H1 (cell line): ENCODE measurements around the gene GNAQ. TPM values are rescaled to one million over a fixed set of nuclear protein-coding genes. Genes with fewer than 3 reads are reported as not detected.

Experiments used
- CTCF ChIA-PET: fragments of 300-600 bp; sonication (Branson Sonifier 250); formaldehyde crosslinking; loops from one replicate; lab custom pipeline; 2021; ENCODE audit not compliant: partially characterized antibody; lab: Charles Lee
- POLR2A ChIA-PET: fragments of 300-600 bp; sonication (Branson Sonifier 250); formaldehyde crosslinking; loops from one replicate; lab custom pipeline; 2021; ENCODE audit warnings: inconsistent platforms; ENCODE audit not compliant: partially characterized antibody; lab: Charles Lee
- DNase-seq, 2 experiments: peaks; one replicate each; pipeline versions ENCODE4 v3.0.0 to v3.0.0-alpha.2; 2010 to 2022; ENCODE audit warnings: low spot score in 2 of 2, low read depth in 1 of 2, mixed read lengths in 1 of 2
- FAIRE-seq: peaks from 2 replicates; lab custom pipeline; 2011; peaks lifted over from hg19 to GRCh38; lab: Jason Lieb, UNC
- H2AFZ ChIP-seq: 2 replicates; pipeline ENCODE4 v1.8.1; 2012; ENCODE audit warnings: low read length, inconsistent platforms
- H2AK5ac ChIP-seq: 2 replicates; pipeline ENCODE4 v1.6.1; 2013; ENCODE audit warnings: low read depth, low read length
- H2BK120ac ChIP-seq: replicated peaks from 2 replicates; pipeline ENCODE3; 2013; ENCODE audit warnings: low read depth, low read length, inconsistent platforms
- H2BK12ac ChIP-seq: 2 replicates; pipeline ENCODE4 v1.6.1; 2013; ENCODE audit warnings: low read depth, low read length
- H2BK15ac ChIP-seq: 2 replicates; pipeline ENCODE4 v1.6.1; 2013; ENCODE audit warnings: low read length
- H2BK20ac ChIP-seq: 2 replicates; pipeline ENCODE4 v1.6.1; 2013; ENCODE audit warnings: low read length
- H2BK5ac ChIP-seq: 2 replicates; pipeline ENCODE4 v1.6.1; 2013; ENCODE audit warnings: low read depth, low read length
- H3K14ac ChIP-seq: 2 replicates; pipeline ENCODE4 v1.6.1; 2013; ENCODE audit warnings: inconsistent platforms; ENCODE audit not compliant: insufficient read length
- H3K18ac ChIP-seq: 2 replicates; pipeline ENCODE4 v1.6.1; 2013; ENCODE audit warnings: low read length; ENCODE audit errors: extremely low read depth
- H3K23ac ChIP-seq: 2 replicates; pipeline ENCODE4 v1.6.1; 2013; ENCODE audit warnings: inconsistent platforms; ENCODE audit not compliant: insufficient read length
- H3K23me2 ChIP-seq: 2 replicates; pipeline ENCODE4 v1.6.1; 2013; ENCODE audit warnings: low read depth, low read length
- H3K27ac ChIP-seq: 2 replicates; pipeline ENCODE4 v1.6.1; 2011; ENCODE audit warnings: low read depth, low read length, inconsistent platforms
- H3K27me3 ChIP-seq, 4 experiments: replicated peaks in 1 of 4; 1 replicate in 1 of 4; 2 replicates in 3 of 4; pipeline versions ENCODE4 v1.6.1 to v1.8.1; 2011 to 2013; ENCODE audit warnings: low read length in 3 of 4, mild to moderate bottlenecking in 3 of 4, inconsistent platforms in 2 of 4, mixed read lengths in 2 of 4, moderate library complexity in 1 of 4; ENCODE audit not compliant: control insufficient read depth in 3 of 4, insufficient read depth in 3 of 4; ENCODE audit errors: extremely low read depth in 1 of 4
- H3K36me3 ChIP-seq, 4 experiments: 2 replicates each; pipeline versions ENCODE4 v1.6.1 to v1.8.1; 2011 to 2013; ENCODE audit warnings: mild to moderate bottlenecking in 4 of 4, low read length in 3 of 4, moderate library complexity in 2 of 4, control low read depth in 1 of 4, inconsistent platforms in 1 of 4; ENCODE audit not compliant: insufficient read depth in 4 of 4, control insufficient read depth in 2 of 4
- H3K4ac ChIP-seq: replicated peaks from 2 replicates; pipeline ENCODE3; 2013; ENCODE audit warnings: low read length, low read depth, mixed read lengths, inconsistent platforms; ENCODE audit not compliant: insufficient read length
- H3K4me1 ChIP-seq, 4 experiments: replicated peaks in 1 of 4; 1 replicate in 1 of 4; 2 replicates in 3 of 4; pipeline versions ENCODE4 v1.6.1 to v1.8.1; 2011 to 2013; ENCODE audit warnings: low read length in 3 of 4, inconsistent platforms in 2 of 4, mixed read lengths in 1 of 4; ENCODE audit not compliant: insufficient read depth in 4 of 4, control insufficient read depth in 3 of 4
- H3K4me2 ChIP-seq, 2 experiments: 2 replicates each; pipeline versions ENCODE4 v1.6.1 to v1.8.1; 2011 to 2013; ENCODE audit warnings: low read depth in 2 of 2, low read length in 2 of 2, control low read depth in 1 of 2, inconsistent platforms in 1 of 2, mild to moderate bottlenecking in 1 of 2; ENCODE audit not compliant: insufficient read depth in 1 of 2
- H3K4me3 ChIP-seq, 4 experiments: fragments of 200-600, 300-600 bp in 1 of 4; sonication (generic), shearing (Covaris generic), sonication (Bioruptor Twin) in 1 of 4; 2 replicates each; pipeline versions ENCODE4 v1.5.1 to v1.8.1; 2011 to 2016; ENCODE audit warnings: low read length in 4 of 4, low read depth in 3 of 4, control low read depth in 2 of 4, inconsistent platforms in 2 of 4, mild to moderate bottlenecking in 2 of 4, mixed read lengths in 1 of 4, moderate library complexity in 1 of 4; ENCODE audit not compliant: insufficient read depth in 2 of 4; ENCODE audit errors: extremely low read depth in 1 of 4
- H3K56ac ChIP-seq: replicated peaks from 2 replicates; pipeline ENCODE3; 2013; ENCODE audit warnings: low read depth, mild to moderate bottlenecking, mixed read lengths, low read length, inconsistent platforms; ENCODE audit not compliant: insufficient read length
- H3K79me1 ChIP-seq: 2 replicates; pipeline ENCODE4 v1.6.1; 2013; ENCODE audit warnings: low read depth, low read length, control low read depth
- H3K79me2 ChIP-seq, 2 experiments: 2 replicates each; pipeline versions ENCODE4 v1.6.1 to v1.8.1; 2012 to 2013; ENCODE audit warnings: low read length in 2 of 2, mild to moderate bottlenecking in 2 of 2, inconsistent platforms in 1 of 2; ENCODE audit not compliant: insufficient read depth in 2 of 2, control insufficient read depth in 1 of 2
- H3K9ac ChIP-seq, 4 experiments: replicated peaks in 1 of 4; 1 replicate in 1 of 4; 2 replicates in 3 of 4; pipeline versions ENCODE4 v1.6.1 to v1.8.1; 2011 to 2013; ENCODE audit warnings: low read depth in 3 of 4, low read length in 3 of 4, control low read depth in 2 of 4, mild to moderate bottlenecking in 2 of 4, moderate library complexity in 2 of 4, inconsistent platforms in 1 of 4; ENCODE audit errors: extremely low read depth in 1 of 4
- H3K9me3 ChIP-seq, 2 experiments: 2 replicates each; pipeline versions ENCODE4 v1.6.1 to v1.8.1; 2012 to 2013; ENCODE audit warnings: mild to moderate bottlenecking in 2 of 2, moderate library complexity in 2 of 2, control low read depth in 1 of 2, inconsistent platforms in 1 of 2, low read depth in 1 of 2, low read length in 1 of 2, mixed read lengths in 1 of 2; ENCODE audit not compliant: insufficient read depth in 2 of 2
- H4K20me1 ChIP-seq, 2 experiments: replicated peaks in 1 of 2; 2 replicates each; pipeline versions ENCODE3 to v1.8.1; 2011 to 2013; ENCODE audit warnings: inconsistent platforms in 2 of 2, low read length in 2 of 2, mild to moderate bottlenecking in 1 of 2; ENCODE audit not compliant: insufficient read depth in 2 of 2, control insufficient read depth in 1 of 2
- H4K5ac ChIP-seq: 2 replicates; pipeline ENCODE4 v1.6.1; 2013; ENCODE audit warnings: low read length, low read depth, mixed read lengths, inconsistent platforms; ENCODE audit not compliant: insufficient read length
- H4K8ac ChIP-seq: 2 replicates; pipeline ENCODE4 v1.8.0; 2013; ENCODE audit warnings: mild to moderate bottlenecking, moderate library complexity, low read length, inconsistent platforms; ENCODE audit not compliant: insufficient read depth; ENCODE audit errors: extremely low read depth
- H4K91ac ChIP-seq: replicated peaks from 2 replicates; pipeline ENCODE3; 2013; ENCODE audit warnings: low read length, mixed read lengths, inconsistent platforms; ENCODE audit not compliant: insufficient read length
- BACH1 ChIP-seq: IDR thresholded peaks from 2 replicates; pipeline ENCODE4 v1.6.1; 2012; ENCODE audit warnings: low read length, improper control_type of control experiment
- CHD2 ChIP-seq: IDR thresholded peaks from 2 replicates; pipeline ENCODE4 v1.6.1; 2012; ENCODE audit warnings: low read length, improper control_type of control experiment
- RNF2 ChIP-seq: fragments of 200-900, 300-1000 bp; sonication (generic); IDR thresholded peaks from 2 replicates; pipeline ENCODE4 v1.7.1; 2016; ENCODE audit warnings: borderline replicate concordance, low read depth, mild to moderate bottlenecking, antibody characterized with exemption, low read length; ENCODE audit not compliant: poor library complexity, severe bottlenecking; ENCODE audit errors: missing control alignments
- SRF ChIP-seq: IDR thresholded peaks from 2 replicates; pipeline ENCODE4 v1.6.1; 2011; ENCODE audit warnings: mild to moderate bottlenecking, low read depth, low read length, moderate library complexity
- WGBS, 2 experiments: shearing (Covaris generic) in 1 of 2; methylation state at CpG; one replicate each; pipeline versions ENCODE4 v1.1.6 to v1.1.7; 2013 to 2015; ENCODE audit warnings: low lambda C conversion rate in 2 of 2, mixed read lengths in 2 of 2, inconsistent platforms in 1 of 2, low coverage in 1 of 2, missing lambda C conversion rate in 1 of 2; ENCODE audit not compliant: insufficient replicate concordance in 2 of 2, insufficient coverage in 1 of 2, insufficient read length in 1 of 2; ENCODE audit errors: extremely low coverage in 1 of 2, missing lambda C conversion rate in 1 of 2; 5-methylcytosine and 5-hydroxymethylcytosine counted together
- polyA plus RNA-seq, 7 experiments: library from polyadenylated mRNA; depleted of rRNA in 3 of 7; stranded (reverse) in 5 of 7; unstranded in 2 of 7; fragments of >200 nt in 5 of 7; fragments of 200-250 nt in 2 of 7; gene quantifications; 1 replicate in 5 of 7; 2 replicates in 1 of 7; 4 replicates in 1 of 7; pipeline versions ENCODE4 v1.2.1 to v1.2.3, GENCODE V29; 2011 to 2013; ENCODE audit warnings: missing spikeins in 2 of 7, mixed read lengths in 2 of 7
- total RNA-seq: library from RNA; stranded (reverse); fragmentation: NEBNext Ultra II Directional; extraction: Animal tissue kit (Norgen Biotek cat#: 25700); gene quantifications from 2 replicates; pipeline ENCODE4 v1.2.1, GENCODE V29; 2021

Gene GNAQ
- total and polyA plus RNA-seq, 2 of the 8 experiments (the other 6 are each of a cell fraction or from before 2014, with no cell fraction given), result 22.8 to 63.8 TPM

GRCh38 chr9:77988630-77989029, 43.0 kb downstream of the GNAQ start:
- Histone ChIP-seq H3K36me3 (no peaks in the 10 kb centered on the region; a peak in 1 of 8 replicates), H3K79me2 (peaks cover 0 to 47% of the 10 kb centered on the region in 2 experiments; a peak in 2 of 4 replicates), H3K4me3 (no peak overlapping the region), H3K23ac (no peak overlapping the region), H2BK120ac (no peak overlapping the region), H3K79me1 (peaks cover 4% of the 10 kb centered on the region; the same call in 1 of the 2 replicates), H3K9ac (no peak overlapping the region), H2AFZ (no peak overlapping the region), H3K56ac (no peak overlapping the region), H2BK5ac (no peak overlapping the region), H3K14ac (no peak overlapping the region), H4K8ac (no peak overlapping the region), H3K23me2 (no peaks in the 10 kb centered on the region), H2BK15ac (no peak overlapping the region), H3K4ac (no peak overlapping the region), H2BK20ac (no peak overlapping the region), H4K5ac (no peak overlapping the region), H3K27me3 (no peaks in the 10 kb centered on the region), H3K27ac (no peak overlapping the region), H4K20me1 (peaks cover 0 to 3% of the 10 kb centered on the region in 2 experiments), H2AK5ac (no peak overlapping the region), H3K18ac (no peak overlapping the region), H2BK12ac (no peak overlapping the region), H3K4me2 (no peak overlapping the region), H3K9me3 (no peaks in the 10 kb centered on the region), H3K4me1 (0 out of 7 replicates have a peak, but pooled peaks cover 0 to 3% (median 0%) of the 10 kb centered on the region in 4 experiments), H4K91ac (no peak overlapping the region)
- FAIRE-seq (no peak), DNase-seq (no peak)
- ChIA-PET POLR2A (interaction anchor here (0.6 to 1.2 kb wide), 2 partner anchors 11 to 12 kb away, joined by 3 read pairs; no protein-coding TSS in a partner anchor), CTCF (interaction anchor here (0.8 to 2.0 kb wide), 5 partner anchors 8 to 47 kb away, joined by 3 to 14 read pairs (median 5); no protein-coding TSS in a partner anchor)
- TF ChIP-seq CHD2, result no peak
- no peak for TF ChIP-seq RNF2
- TF ChIP-seq BACH1, result no peak
- TF ChIP-seq SRF, result no peak
- WGBS, 2 experiments, result 87% methylated on average over 1 of the region's 1 CpG; no CpG with 5 or more reads in 1 of the 2 experiments
